GM21360 (cell line): Measurements from ENCODE around the gene WSB1.
"Not testable (repeated sequence)": the region's sequence is repeated elsewhere in the genome, so short reads cannot be mapped to it uniquely, and the experiment has no call there.

Source experiments
- ATAC-seq: cut with Tn5 transposase; IDR thresholded peaks from one replicate; pipeline ENCODE4 v1.9.1; 2021; ENCODE audit warnings: mild to moderate bottlenecking, moderate library complexity; ENCODE audit not compliant: unreplicated experiment

The WSB1 gene, protein sequence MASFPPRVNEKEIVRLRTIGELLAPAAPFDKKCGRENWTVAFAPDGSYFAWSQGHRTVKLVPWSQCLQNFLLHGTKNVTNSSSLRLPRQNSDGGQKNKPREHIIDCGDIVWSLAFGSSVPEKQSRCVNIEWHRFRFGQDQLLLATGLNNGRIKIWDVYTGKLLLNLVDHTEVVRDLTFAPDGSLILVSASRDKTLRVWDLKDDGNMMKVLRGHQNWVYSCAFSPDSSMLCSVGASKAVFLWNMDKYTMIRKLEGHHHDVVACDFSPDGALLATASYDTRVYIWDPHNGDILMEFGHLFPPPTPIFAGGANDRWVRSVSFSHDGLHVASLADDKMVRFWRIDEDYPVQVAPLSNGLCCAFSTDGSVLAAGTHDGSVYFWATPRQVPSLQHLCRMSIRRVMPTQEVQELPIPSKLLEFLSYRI

DNA sequence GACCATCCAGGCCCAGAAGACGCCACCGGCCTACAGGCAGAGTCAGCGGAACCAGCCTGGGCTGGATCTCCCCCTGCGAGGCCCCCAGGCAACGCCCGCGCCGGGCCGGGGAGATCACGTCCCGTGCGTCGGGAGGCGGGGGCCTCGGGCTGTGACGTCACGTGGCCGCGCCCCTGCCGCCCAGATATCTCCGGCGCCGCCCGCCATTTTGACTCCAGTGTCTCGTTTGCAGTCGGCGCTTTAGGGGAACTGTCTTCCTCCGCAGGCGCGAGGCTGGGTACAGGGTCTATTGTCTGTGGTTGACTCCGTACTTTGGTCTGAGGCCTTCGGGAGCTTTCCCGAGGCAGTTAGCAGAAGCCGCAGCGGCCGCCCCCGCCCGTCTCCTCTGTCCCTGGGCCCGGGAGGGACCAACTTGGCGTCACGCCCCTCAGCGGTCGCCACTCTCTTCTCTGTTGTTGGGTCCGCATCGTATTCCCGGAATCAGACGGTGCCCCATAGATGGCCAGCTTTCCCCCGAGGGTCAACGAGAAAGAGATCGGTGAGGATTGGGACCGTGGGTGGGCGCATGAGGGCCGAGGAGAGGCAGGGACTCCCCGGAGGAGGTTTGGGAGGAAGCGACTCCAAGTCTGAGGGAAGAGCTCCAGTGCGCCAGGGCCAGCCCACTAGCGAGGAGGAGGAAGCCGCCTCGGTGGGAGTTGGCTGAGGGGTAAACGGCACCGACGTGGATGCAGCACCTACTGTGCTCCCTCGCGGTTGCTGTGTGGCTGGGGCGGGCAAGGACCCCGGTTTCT is at the start of gene WSB1:
WSB1 (plus strand) TSS at position 217 of the 791 bp plus-strand sequence; CDS start at position 499, 282 bp downstream.
- peak; percentile 82 for ATAC-seq

- no peak for ATAC-seq
Observed at GRCh38 chr17:27244491-27245223, 49.3 kb upstream of the WSB1 start.

- ATAC-seq: peak; percentile 83
Observed at GRCh38 chr17:27245230-27245696, 48.7 kb upstream of the WSB1 start.

GRCh38 chr17:27246537-27246936 is 47.4 kb upstream of the WSB1 start:
- no peak for ATAC-seq

DNA sequence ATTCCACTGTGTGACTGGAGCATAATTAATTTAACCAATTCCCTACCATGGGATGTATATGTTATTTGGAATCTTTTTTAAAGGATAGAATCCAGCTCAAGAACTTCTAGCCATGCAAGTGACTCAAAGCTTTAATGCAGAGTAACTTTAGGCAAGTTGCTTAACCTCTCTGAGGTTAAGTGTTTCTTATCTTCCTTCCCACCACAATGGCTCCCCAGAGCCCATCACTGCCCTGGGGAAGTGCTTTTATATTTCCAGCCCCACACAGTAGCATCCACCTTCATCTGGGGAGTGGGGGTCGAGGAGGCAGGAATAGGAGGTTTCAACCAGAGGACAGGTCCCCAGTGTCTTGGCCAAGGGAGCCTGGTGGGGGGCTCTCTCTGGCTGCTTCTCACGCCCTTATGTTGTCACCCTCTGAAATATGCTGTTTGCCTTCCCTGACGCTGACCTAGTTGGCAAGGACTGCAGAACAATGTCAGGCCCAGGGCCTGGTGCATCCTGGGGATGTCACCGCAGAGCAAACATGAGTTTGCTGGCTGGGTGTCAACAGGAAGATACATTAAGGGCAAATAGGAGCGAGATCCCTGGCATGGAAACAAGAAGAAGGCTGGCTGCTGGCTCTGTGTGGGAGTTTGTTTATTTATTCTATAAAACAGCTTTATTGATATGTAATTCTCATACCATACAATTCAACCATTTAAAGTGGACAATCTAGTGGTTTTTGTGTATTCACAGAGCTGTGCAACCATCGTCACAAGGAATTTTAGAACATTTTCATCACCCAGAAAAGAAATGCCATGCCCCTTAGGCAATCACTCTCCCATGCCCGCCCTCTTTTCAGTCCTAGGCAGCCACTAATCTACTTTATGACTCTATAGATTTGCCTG is 46.6 kb upstream of the WSB1 start:
- no peak for ATAC-seq

DNA sequence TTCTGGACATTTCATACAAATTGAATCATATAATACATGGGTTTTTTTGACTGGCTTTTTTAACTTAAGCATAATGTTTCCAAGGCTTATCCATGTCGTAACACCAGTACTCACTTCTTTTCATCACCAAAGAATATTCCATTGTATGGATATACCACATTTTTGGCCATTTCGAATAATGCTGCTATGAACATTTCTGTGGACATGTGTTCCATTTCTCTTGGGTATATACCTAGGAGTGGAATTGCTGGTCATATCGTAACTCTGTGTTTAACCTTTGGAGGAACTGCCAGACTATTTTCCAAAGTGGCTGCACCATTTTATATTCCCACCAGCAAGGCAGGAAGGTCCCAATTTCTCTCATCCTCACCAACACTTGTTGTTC is 46.0 kb upstream of the WSB1 start:
- no peak for ATAC-seq

- ATAC-seq: not testable (repeated sequence)
Observed at GRCh38 chr17:27250791-27251190, 43.1 kb upstream of the WSB1 start.

- not testable (repeated sequence) for ATAC-seq
Observed at GRCh38 chr17:27254802-27255201, 39.1 kb upstream of the WSB1 start.

- ATAC-seq: no peak
Observed at GRCh38 chr17:27256225-27257030, 37.5 kb upstream of the WSB1 start.

GRCh38 chr17:27257031-27257357 is 36.9 kb upstream of the WSB1 start:
- no peak for ATAC-seq

DNA sequence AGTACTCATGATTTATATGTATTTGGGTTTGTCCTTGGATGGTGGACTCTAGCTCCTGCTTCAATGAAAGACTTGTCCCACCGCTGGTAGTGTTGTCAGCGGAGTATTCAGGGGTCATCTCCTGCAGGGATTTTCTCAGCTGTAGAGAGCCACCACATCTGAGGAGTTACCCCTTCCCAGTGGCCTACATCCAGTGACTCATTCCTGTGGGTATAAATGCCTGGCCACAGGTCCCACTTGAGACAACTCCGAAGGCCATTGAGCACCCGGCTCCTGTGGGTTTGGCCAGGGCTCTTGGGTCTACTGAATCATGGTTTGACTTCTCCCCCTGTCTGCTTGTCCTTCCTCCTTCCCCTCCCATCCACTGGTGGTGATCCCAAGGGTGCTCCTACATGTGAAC is 34.6 kb upstream of the WSB1 start:
- no peak for ATAC-seq

DNA sequence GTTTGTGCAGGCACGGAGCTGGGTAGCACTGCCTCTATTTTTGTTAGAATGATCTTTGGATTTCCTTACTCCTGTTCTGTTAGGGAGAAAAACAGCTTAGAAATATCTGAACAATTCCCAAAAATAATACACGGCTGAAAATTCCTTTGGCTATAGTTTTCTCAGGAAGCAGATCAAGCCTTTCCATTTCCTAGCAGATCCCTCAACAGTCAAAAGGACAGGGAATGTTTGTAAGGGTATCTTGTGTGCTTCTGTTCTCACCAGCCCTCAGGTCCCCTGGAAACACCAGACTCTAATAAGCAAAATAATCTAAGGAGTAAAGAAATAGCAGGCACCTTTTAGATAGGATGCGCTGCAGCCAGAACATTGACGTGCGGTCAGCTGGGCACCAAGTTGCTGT is 30.5 kb upstream of the WSB1 start:
- no peak for ATAC-seq

GRCh38 chr17:27264068-27264812 is 29.7 kb upstream of the WSB1 start:
- ATAC-seq: no peak

GRCh38 chr17:27265333-27265732 is 28.6 kb upstream of the WSB1 start:
- no peak for ATAC-seq

DNA sequence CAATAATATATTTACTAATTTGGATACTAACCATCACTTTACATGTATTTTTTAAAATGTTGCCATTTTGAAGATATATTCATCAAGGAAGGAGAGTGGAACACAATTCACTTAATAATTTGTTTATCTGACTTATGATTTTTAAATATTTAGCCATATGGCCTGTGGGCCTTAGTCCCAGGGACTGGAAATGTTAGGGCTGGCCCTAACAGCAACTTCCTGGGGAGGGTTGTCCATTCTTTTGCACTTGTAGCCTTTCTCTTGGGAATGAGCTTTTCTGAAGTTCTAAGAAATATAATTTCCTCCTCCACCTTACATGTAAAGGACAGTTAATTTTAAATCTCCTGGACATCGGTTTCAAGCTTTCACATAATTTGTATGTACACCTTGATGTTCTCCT is 27.7 kb upstream of the WSB1 start:
- no peak for ATAC-seq

DNA sequence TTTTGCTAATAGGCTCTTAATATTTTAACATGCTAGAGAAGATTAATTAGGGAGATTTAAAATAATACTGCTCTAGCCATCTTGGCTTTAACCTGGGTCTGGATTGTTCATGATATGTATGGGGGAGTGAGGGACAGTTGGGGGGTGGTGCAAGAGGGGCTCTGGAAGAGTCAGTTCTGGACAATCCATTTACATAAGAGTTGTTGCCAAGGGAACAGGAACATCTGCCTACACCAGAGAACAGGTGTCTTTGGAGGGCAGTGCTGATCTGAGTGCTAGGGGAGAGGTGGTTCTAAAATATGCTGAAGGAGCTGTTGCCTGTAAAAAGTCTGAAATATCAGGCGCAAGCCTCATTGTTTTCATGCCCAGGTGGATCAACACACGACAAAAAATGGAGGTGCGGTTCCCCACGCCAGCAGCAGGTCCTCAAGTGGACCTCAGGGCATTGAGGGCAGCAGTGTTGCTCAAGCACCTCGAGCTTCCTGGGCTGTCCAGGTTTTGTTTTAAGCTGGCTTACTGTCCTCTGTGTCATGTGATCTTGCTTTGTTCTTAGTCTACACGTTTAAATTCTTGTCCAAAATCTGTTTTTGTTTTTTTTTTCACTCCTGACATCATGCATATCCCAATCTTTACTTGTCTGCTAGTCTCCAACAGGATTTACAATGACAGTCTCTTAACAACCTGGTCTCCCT is 25.4 kb upstream of the WSB1 start:
- no peak for ATAC-seq

GRCh38 chr17:27269201-27269600 is 24.7 kb upstream of the WSB1 start:
- no peak for ATAC-seq

- no peak for ATAC-seq
Observed at GRCh38 chr17:27269974-27270373, 23.9 kb upstream of the WSB1 start.
